Fibroblast of skin of back (primary cell): ENCODE measurements around the gene PACC1.
A peak's percentile ranks its signal among the peaks of the same experiment; 100 is the strongest.
"Not testable (repeated sequence)": the region's sequence is repeated elsewhere in the genome, so short reads cannot be mapped to it uniquely, and the experiment has no call there.

Experiments
- DNase-seq: peaks from one replicate; pipeline ENCODE4 v3.0.0-alpha.2; 2013

Gene PACC1

GRCh38 chr1:212395678-212396437, 18.8 kb downstream of the PACC1 start:
- not testable (repeated sequence) for DNase-seq

DNA sequence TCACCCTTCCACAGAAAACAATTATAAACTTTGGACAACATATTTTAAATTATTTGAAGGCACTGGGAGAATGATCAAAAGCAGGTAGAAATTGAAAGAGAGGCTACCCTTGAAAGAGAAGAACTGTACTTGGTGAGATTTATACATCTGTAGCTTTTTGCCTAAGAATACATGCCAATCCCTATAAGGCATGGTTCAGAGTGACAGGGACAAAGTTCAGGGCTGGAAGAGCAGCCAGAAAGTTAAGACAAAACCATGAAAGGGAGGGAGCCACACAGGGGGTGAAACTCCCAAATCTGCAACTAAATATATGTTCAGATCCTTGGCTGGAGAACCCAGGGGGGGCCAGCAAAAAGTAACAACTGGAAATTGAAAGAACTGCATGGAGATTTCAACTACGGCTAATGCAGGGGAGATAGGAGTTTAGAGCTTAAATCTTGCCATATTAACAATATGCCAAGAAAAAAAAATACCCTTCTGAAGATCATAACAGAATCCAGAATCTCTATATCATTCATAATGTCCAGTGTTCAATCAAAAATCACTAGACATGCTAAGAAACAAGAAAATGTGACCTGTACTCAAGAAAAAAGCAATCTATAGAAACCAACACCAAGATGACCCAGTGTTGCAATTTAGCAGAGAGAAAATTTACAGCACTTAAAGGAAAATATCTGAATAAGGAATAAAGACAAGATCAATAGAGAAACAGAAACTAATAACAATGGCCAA, 25.5 kb downstream of the PACC1 start:
- DNase-seq = no peak

DNA sequence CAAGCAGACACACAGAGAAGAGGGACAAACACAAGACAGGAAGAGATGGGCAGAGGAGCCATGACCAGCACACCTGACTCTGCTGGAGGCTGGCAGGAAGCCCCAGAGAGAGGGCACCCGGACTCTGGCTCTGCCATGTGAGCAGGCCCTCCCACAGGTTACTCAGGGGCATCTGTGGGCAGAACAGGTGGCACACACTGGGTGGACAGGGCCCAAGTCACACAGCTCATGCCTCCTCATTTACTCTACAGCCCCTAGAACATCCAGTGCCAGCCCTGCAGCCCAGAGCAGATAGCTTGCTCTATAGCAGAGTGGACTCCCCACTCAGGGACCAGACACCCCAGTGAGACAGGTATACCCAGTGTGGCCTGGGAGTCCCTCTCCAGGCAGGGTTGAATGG, 28.7 kb downstream of the PACC1 start:
- DNase-seq = no peak

DNA sequence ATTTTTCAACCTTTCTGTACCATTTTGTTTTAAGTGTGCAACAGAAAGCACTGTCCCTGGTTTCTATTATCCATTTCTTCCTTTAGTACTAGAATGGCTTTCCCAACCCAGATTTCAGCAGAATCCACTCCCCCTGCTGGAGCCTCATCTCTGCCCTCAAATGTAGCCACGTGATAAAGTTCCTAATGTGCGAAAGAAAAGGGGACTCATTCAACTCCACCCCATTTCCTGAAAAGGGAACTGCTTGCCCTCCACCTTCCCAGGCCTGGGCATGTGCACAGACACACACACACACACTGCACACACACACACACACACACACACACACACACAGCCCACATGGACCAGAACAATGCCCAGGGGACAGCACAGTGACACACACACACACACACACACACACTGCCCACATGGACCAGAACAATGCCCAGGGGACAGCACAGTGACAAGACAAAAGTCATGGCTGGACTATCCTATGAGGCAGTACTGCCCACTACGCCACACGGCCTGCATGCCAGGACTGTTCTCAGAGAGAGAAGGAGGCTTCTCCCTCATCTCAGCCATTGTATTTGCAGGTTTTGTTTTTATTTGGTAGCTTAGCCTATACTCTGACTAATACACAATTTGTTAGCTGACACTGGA, 33.2 kb downstream of the PACC1 start:
- DNase-seq = no peak

DNA sequence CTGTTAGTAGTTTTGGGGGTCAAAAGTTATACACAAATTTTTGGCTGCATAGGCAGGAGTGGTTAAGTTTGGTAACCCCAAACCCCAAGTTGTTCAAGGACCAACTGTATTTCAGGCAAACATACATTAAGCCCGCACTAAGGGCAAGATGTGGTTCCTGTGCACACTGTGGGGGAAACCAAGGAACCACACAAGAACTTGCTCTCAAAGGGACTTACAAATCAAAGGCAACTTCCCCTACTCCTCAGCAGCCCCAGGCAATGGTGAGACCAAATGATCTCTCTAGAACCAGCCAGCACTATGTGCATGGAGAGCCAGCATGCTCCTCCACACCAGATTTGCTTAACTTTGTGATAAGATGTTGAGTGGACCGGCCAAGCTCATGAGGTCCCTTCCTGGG, 35.3 kb downstream of the PACC1 start:
- DNase-seq = no peak

- DNase-seq = no peak
Observed at GRCh38 chr1:212377644-212378043, 37.0 kb downstream of the PACC1 start.

DNA sequence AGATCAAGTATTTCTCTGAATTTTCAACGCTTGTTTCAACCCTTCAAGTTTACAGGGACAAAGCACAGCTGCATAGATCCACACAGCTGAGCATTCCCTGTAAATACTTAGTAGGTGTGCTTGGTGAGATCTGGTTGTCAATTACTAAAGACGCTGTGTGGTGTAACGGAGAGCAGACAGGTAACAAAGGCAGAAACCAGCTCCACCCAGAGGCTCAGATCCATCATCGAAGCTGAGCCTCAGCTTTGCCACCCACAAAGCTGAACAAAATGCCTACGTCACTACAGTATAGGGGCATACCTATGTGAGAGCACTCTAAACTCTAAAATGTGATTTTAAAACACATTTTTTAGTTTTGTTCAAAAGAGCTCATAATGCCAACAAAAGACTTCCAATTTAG, 38.7 kb downstream of the PACC1 start:
- no peak for DNase-seq

- DNase-seq = peak; percentile 72
Observed at GRCh38 chr1:212368073-212368484, 46.6 kb downstream of the PACC1 start.

GRCh38 chr1:212367474-212368072, 47.1 kb downstream of the PACC1 start:
- no peak for DNase-seq

- peak; percentile 24 for DNase-seq
Observed at GRCh38 chr1:212366901-212367300, 47.8 kb downstream of the PACC1 start.

- no peak for DNase-seq
Observed at GRCh38 chr1:212364985-212365384, 49.7 kb downstream of the PACC1 start.

DNA sequence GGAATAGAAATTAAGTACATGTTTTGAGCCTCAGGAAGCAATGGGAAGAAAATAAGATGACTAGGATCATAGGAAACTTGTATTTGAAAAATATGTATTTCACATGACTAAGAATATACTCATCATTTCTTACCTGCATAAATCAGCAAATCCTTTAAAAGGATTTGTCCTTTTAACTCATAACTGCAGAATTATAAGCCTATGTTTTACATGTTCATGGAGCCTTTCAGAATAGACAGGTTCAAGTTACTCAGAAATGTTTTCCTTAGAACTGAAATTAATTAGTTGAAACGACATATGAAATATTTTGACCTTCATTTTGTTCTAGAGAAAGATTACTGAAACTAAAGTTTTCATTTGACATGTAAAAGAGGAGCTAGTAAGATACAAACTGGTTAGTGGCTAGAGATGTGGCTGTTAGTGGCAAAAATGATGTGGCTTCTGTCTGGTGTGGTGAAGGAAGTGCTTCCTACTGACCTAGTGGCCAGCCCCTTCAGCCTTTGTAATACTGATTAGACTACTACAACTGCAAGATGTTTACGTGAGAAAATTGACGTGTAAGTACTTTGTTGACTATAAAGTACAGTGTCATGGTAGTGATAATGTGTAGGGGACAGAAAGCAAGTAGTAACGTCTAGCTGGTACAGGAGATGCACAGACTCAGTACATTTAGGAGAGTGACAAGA, 54.7 kb downstream of the PACC1 start:
- DNase-seq = no peak

GRCh38 chr1:212355230-212355969, 59.3 kb downstream of the PACC1 start:
- peak; percentile 36 for DNase-seq

GRCh38 chr1:212354464-212354863, 60.2 kb downstream of the PACC1 start:
- DNase-seq = no peak

DNA sequence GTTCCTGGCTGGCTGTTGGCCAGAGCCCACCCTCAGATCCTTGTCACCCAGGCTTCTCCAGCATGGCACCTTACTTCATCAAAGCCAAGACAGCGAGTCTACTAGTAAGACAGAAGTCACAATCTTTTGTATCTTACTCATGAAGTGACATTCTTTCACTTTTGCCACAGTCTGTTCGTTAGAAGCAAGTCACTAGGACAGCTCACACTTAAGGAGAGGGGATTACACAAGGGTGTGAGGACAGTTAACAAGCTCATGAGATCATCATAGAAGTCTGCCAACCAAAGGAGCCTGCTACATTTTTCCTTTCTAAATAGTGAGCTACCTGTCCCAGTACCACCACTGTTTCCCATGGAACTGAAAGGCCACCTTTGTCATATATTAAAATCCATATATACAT, 61.5 kb downstream of the PACC1 start:
- DNase-seq = peak; percentile 6

DNA sequence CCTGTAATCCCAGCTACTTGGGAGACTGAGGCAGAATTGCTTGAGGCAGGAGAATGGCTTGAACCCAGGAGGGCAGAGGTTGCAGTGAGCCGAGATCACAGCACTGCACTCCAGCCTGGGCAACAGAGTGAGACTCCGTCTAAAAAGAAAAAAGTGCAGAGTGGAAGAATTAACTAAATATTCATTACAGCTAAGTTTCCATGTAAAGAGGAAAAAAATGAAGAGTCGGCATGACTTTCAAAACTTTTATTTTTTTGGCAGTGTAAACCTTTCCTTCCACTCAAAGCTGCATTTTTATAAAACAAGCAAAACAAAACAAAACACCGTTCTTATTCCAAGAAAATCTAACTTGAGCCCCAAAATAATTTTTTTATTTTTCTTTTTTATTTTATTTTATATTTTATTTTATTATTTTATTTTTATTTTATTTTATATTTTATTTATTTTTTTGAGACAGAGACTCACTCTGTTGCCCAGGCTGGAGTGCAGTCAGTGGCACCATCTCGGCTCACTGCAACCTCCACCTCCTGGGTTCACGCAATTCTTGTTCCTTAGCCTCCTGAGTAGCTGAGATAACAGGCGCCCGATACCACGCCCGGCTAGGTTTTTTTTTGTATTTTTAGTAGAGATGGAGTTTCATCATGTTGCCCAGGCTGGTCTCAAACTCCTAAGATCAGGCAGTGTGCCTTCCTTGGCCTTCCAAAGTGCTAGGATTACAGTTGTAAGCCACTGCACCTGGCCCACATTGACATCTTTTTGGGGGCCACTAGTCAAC, 62.9 kb downstream of the PACC1 start:
- no peak for DNase-seq

- DNase-seq = no peak
Observed at GRCh38 chr1:212346601-212347000, 68.1 kb downstream of the PACC1 start.

GRCh38 chr1:212344905-212345304, 69.8 kb downstream of the PACC1 start:
- no peak for DNase-seq

- no peak for DNase-seq
Observed at GRCh38 chr1:212341090-212341489, 73.6 kb downstream of the PACC1 start.

DNA sequence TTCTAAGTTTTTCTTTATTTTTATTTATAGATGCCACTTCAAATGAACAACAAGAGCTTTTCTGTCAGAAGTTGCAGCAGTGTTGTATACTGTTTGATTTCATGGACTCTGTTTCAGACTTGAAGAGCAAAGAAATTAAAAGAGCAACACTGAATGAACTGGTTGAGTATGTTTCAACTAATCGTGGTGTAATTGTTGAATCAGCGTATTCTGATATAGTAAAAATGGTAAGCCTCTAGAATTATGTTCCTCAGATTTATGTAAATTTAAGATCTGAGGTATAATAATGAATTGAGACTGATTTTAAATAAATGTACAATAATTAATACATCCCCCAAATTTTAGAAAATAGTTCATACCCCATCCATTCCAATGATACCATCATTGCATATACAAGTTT, 85.6 kb downstream of the PACC1 start:
- DNase-seq = no peak

GRCh38 chr1:212328248-212328647, 86.4 kb downstream of the PACC1 start:
- no peak for DNase-seq
